Naive thymus-derived CD4-positive, alpha-beta T cell (primary cell): ENCODE data around the gene SRGAP2B. TPM values are rescaled to one million over a fixed set of nuclear protein-coding genes. Genes with fewer than 3 reads are reported as not detected.
"Not testable (repeated sequence)": the region's sequence is repeated elsewhere in the genome, so short reads cannot be mapped to it uniquely, and the experiment has no call there.

Experiments
- ATAC-seq: fragments of 150-1000 bp; cut with Tn5 transposase; 2 replicates; pipeline ENCODE4 v1.10.0; 2021; ENCODE audit warnings: mild to moderate bottlenecking, moderate library complexity
- CTCF ChIA-PET: fragments of 350-600 bp; sonication (Branson Sonifier 250); formaldehyde crosslinking; loops from one replicate; lab custom pipeline; 2021; ENCODE audit warnings: antibody characterized with exemption; lab: Charles Lee
- POLR2A ChIA-PET: fragments of 350-600 bp; sonication (Branson Sonifier 250); formaldehyde crosslinking; loops from one replicate; lab custom pipeline; 2021; ENCODE audit warnings: antibody characterized with exemption, inconsistent platforms; lab: Charles Lee
- DNase-seq, 9 donors: peaks; one replicate each; pipeline versions ENCODE4 v3.0.0 to v3.0.0-alpha.2; 2020 to 2022; ENCODE audit warnings: mixed read lengths in 1 of 9
- H3K27ac ChIP-seq: one replicate; pipeline ENCODE4 v1.7.0; 2013; ENCODE audit warnings: mild to moderate bottlenecking, low read depth, low read length, moderate library complexity
- H3K27me3 ChIP-seq, 2 donors: one replicate each; pipeline ENCODE4 v1.7.0; 2013; ENCODE audit warnings: low read length in 2 of 2, mild to moderate bottlenecking in 2 of 2, moderate library complexity in 2 of 2; ENCODE audit not compliant: control insufficient read depth in 2 of 2, insufficient read depth in 2 of 2
- H3K36me3 ChIP-seq, 3 experiments: 1 replicate in 2 of 3; 2 replicates in 1 of 3; pipeline ENCODE4 v1.7.0; 2013; ENCODE audit warnings: low read length in 3 of 3, mild to moderate bottlenecking in 3 of 3, moderate library complexity in 1 of 3; ENCODE audit not compliant: insufficient read depth in 3 of 3, control insufficient read depth in 2 of 3
- H3K4me1 ChIP-seq, 2 donors: one replicate each; pipeline ENCODE4 v1.7.0; 2013; ENCODE audit warnings: low read length in 2 of 2, mild to moderate bottlenecking in 2 of 2, moderate library complexity in 1 of 2; ENCODE audit not compliant: control insufficient read depth in 2 of 2, insufficient read depth in 2 of 2
- H3K4me3 ChIP-seq: 2 replicates; pipeline ENCODE4 v1.7.0; 2013; ENCODE audit warnings: mild to moderate bottlenecking, low read length
- H3K9me3 ChIP-seq, 3 experiments: 1 replicate in 2 of 3; 2 replicates in 1 of 3; pipeline ENCODE4 v1.7.0; 2013; ENCODE audit warnings: low read length in 3 of 3; ENCODE audit not compliant: control insufficient read depth in 2 of 3
- H3K27ac Mint-ChIP-seq, 9 donors: one replicate each; pipeline ENCODE4 v1.8.0; 2020 to 2022; ENCODE audit warnings: mixed read lengths in 9 of 9, mild to moderate bottlenecking in 8 of 9, moderate library complexity in 5 of 9, inconsistent platforms in 2 of 9
- H3K27me3 Mint-ChIP-seq, 5 donors: one replicate each; pipeline ENCODE4 v1.8.0; 2021 to 2022; ENCODE audit warnings: mixed read lengths in 5 of 5, mild to moderate bottlenecking in 1 of 5
- H3K36me3 Mint-ChIP-seq, 5 donors: one replicate each; pipeline ENCODE4 v1.8.0; 2020 to 2022; ENCODE audit warnings: mixed read lengths in 5 of 5, mild to moderate bottlenecking in 3 of 5, inconsistent platforms in 1 of 5
- H3K4me1 Mint-ChIP-seq, 7 donors: one replicate each; pipeline ENCODE4 v1.8.0; 2020 to 2022; ENCODE audit warnings: mixed read lengths in 7 of 7, mild to moderate bottlenecking in 3 of 7, inconsistent platforms in 1 of 7
- H3K4me3 Mint-ChIP-seq, 10 donors: one replicate each; pipeline ENCODE4 v1.8.0; 2020 to 2022; ENCODE audit warnings: mild to moderate bottlenecking in 10 of 10, mixed read lengths in 10 of 10, moderate library complexity in 6 of 10, inconsistent platforms in 2 of 10
- H3K9me3 Mint-ChIP-seq, 11 donors: one replicate each; pipeline ENCODE4 v1.8.0; 2020 to 2022; ENCODE audit warnings: mixed read lengths in 11 of 11, mild to moderate bottlenecking in 4 of 11, inconsistent platforms in 1 of 11, moderate library complexity in 1 of 11
- intact Hi-C, 2 donors: fragments of 100-400 bp; cut with micrococcal nuclease; formaldehyde crosslinking; loops; one replicate each; pipeline ENCODE4 v1.15.1; 2023
- polyA plus RNA-seq, 2 donors: library from polyadenylated mRNA; unstranded; fragments of 300-500 nt; fragmentation: Illumina TruSeq; gene quantifications; one replicate each; pipeline ENCODE4 v1.2.3, GENCODE V29; 2021
- total RNA-seq, 6 experiments: library from RNA in 5 of 6; stranded (reverse) in 5 of 6; gene quantifications; 1 replicate in 5 of 6; 2 replicates in 1 of 6; pipeline ENCODE4 v1.2.3 and lab custom pipeline; 2021 to 2026

SRGAP2B gene
- total and polyA plus RNA-seq, 7 experiments from 2014 or later = 0.85 to 37.3 (median 18.1) TPM

- H3K27ac ChIP-seq, H3K4me3 Mint-ChIP-seq, H3K36me3 Mint-ChIP-seq, intact Hi-C loops, POLR2A ChIA-PET, H3K4me3 ChIP-seq, H3K4me1 ChIP-seq, CTCF ChIA-PET, H3K9me3 Mint-ChIP-seq, ATAC-seq, H3K36me3 ChIP-seq, H3K4me1 Mint-ChIP-seq, H3K9me3 ChIP-seq, H3K27me3 Mint-ChIP-seq, H3K27ac Mint-ChIP-seq, H3K27me3 ChIP-seq: not testable (repeated sequence)
- DNase-seq = peak in 1 of 9 donors; percentile 3
Measured at GRCh38 chr1:144858607-144859006, 236.5 kb downstream of the SRGAP2B start.

Other genes with a start within 250 kb of the SRGAP2B start
- gene FAM72D, start 646 bp upstream of the SRGAP2B start, total RNA-seq = 1 to 10 TPM in 1 of 5 experiments, not detected in 4; 4.9 TPM
- not detected for gene FAM72D, start 646 bp upstream of the SRGAP2B start, polyA plus RNA-seq
- gene PPIAL4D, start 146.8 kb upstream of the SRGAP2B start, total RNA-seq = not detected
- not detected for gene PPIAL4D, start 146.8 kb upstream of the SRGAP2B start, polyA plus RNA-seq